ENCODE data around the gene RNF25.
A peak's percentile ranks its signal among the peaks of the same experiment; 100 is the strongest.

The RNF25 gene

DNA sequence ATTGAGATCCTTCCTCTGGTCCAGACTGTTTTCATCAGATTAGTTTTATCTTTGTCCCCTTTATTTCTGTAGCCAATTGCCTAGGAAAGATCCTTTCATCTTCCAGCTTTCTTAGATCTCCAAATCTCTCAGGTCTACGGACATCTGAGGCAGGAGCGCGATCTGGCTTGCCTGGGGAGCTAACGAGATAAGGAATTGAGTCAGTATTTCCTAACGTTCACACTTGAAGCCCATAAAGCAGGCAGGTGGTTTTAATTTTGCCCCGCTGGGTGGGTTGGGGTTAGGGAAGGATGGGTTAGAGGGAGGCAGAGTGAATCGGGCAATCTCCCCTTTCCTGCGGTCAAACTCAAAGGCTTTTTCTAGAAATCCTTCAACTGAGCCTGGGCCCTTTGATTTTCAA is 38.1 kb upstream of the RNF25 start:
- H3K27ac ChIP-seq: no peak overlapping the region
- TF ChIP-seq, protein P1, sequence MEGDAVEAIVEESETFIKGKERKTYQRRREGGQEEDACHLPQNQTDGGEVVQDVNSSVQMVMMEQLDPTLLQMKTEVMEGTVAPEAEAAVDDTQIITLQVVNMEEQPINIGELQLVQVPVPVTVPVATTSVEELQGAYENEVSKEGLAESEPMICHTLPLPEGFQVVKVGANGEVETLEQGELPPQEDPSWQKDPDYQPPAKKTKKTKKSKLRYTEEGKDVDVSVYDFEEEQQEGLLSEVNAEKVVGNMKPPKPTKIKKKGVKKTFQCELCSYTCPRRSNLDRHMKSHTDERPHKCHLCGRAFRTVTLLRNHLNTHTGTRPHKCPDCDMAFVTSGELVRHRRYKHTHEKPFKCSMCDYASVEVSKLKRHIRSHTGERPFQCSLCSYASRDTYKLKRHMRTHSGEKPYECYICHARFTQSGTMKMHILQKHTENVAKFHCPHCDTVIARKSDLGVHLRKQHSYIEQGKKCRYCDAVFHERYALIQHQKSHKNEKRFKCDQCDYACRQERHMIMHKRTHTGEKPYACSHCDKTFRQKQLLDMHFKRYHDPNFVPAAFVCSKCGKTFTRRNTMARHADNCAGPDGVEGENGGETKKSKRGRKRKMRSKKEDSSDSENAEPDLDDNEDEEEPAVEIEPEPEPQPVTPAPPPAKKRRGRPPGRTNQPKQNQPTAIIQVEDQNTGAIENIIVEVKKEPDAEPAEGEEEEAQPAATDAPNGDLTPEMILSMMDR (conservative IDR thresholded peaks at IDR 0.05; ENCODE audit: low read depth): no peak
- no peak for DNase-seq (ENCODE audit: low spot score)
- POLR2A ChIA-PET (ENCODE audit: low non-redundant PET): interaction anchor here (0.5 to 1.5 kb wide), 2 partner anchors 27 to 50 kb away, joined by 3 read pairs; no protein-coding TSS in a partner anchor
- CTCF ChIA-PET: interaction anchor here (0.5 to 1.5 kb wide), 10 partner anchors 11 to 397 kb away, joined by 3 to 6 read pairs (median 4); partner anchors contain the start of genes BCS1L and ZNF142

DNA sequence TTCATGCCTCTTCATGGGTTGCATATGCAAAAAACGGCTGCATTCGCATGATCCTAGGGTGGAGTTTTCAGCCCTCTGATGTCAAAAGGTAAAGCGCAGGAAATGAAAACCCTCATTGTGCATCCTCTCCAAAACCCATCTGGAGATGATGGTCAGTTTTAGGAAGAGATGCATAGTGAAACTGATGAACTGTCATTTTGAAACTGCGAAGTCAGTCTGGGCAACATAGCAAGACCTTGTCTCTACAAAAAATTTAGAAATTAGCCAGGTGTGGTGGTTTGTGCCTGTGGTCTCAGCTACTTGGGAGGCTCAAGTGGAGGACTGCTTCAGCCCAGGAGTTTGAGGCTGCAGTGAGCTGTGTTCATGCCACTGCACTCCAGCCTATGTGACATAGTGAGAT is 36.3 kb upstream of the RNF25 start:
- POLR2A ChIA-PET (ENCODE audit: low non-redundant PET): no interaction called here
- TF ChIP-seq, protein P1 (conservative IDR thresholded peaks at IDR 0.05; ENCODE audit: low read depth): no peak
- no peak overlapping the region for H3K27ac ChIP-seq

DNA sequence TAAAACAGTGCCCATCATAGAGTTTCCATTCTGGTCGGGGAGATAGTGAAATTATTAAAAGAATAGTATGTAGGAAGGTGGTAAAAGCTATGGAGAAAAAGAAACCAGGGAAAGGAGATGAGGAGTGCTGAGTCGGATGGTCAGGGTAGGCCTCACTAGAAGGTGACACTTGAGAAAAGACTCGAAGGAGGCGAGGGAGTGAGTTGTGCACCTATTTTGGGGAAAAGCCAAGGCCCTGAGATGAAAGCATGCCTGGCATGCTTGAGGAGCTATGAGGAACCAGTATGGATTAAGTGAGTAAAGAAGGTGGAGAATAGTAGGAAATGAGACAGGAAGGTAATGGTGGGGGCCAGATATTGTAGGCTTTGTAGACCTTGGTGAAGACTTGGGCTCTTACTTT is 31.5 kb upstream of the RNF25 start:
- H3K27ac ChIP-seq: no peak overlapping the region
- CTCF ChIA-PET: interaction anchor here (0.7 kb wide), 1 partner anchor 183 kb away, joined by 3 read pairs; no protein-coding TSS in a partner anchor
- POLR2A ChIA-PET (ENCODE audit: low non-redundant PET): no interaction called here
- TF ChIP-seq, protein P1 (conservative IDR thresholded peaks at IDR 0.05; ENCODE audit: low read depth): no peak
- DNase-seq (ENCODE audit: low spot score): no peak

More for the DNA sequence above, 36.3 kb upstream of the RNF25 start:
- DNase-seq (ENCODE audit: low spot score): no peak
- CTCF ChIA-PET: interaction anchor here (0.9 to 1.2 kb wide), 2 partner anchors 20 to 139 kb away, joined by 4 to 6 read pairs; no protein-coding TSS in a partner anchor

DNA sequence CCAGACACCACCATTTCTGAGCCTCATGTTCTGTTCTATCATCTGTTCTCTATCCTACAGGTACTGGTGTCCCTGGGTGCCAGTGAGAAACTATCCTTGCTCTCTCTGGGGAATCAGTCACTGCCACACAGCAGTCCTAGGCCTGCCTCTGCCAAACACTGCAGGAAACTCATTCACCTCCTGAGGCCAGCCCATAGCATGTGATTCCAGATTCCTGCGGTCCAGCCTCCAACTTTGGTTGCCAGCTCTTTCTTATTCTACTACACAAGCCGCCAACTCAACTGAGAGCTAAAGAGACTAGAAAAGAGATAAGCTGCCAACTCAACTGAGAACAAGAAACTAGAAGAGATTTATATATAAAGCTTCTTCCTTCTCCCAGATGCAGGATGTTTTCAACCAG is 30.0 kb upstream of the RNF25 start:
- H3K27ac ChIP-seq: no peak overlapping the region
- POLR2A ChIA-PET (ENCODE audit: low non-redundant PET): interaction anchor here (0.6 kb wide), 2 partner anchors 33 to 136 kb away, joined by 3 read pairs; no protein-coding TSS in a partner anchor
- TF ChIP-seq, protein P1 (conservative IDR thresholded peaks at IDR 0.05; ENCODE audit: low read depth): no peak
- DNase-seq (ENCODE audit: low spot score): no peak
- CTCF ChIA-PET: interaction anchor here (2.1 kb wide), 1 partner anchor 146 kb away, joined by 5 read pairs; no protein-coding TSS in a partner anchor

DNA sequence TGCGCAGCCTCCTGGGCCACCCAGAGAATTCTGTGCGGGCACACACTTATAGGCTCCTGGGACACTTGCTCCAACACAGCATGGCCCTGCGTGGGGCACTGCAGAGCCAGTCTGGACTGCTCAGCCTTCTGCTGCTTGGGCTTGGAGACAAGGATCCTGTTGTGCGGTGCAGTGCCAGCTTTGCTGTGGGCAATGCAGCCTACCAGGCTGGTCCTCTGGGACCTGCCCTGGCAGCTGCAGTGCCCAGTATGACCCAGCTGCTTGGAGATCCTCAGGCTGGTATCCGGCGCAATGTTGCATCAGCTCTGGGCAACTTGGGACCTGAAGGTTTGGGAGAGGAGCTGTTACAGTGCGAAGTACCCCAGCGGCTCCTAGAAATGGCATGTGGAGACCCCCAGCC is 27.1 kb upstream of the RNF25 start:
- no peak for DNase-seq (ENCODE audit: low spot score)
- TF ChIP-seq, protein P1 (conservative IDR thresholded peaks at IDR 0.05; ENCODE audit: low read depth): no peak
- ChIA-PET CTCF (interaction anchor here (1.9 kb wide), 1 partner anchor 12 kb away, joined by 5 read pairs; the partner anchor contains the start of gene TTLL4), POLR2A (ENCODE audit: low non-redundant PET) (no interaction called here)
- peak overlapping the region; percentile 21; the same call in 1 of the 2 replicates for H3K27ac ChIP-seq

DNA sequence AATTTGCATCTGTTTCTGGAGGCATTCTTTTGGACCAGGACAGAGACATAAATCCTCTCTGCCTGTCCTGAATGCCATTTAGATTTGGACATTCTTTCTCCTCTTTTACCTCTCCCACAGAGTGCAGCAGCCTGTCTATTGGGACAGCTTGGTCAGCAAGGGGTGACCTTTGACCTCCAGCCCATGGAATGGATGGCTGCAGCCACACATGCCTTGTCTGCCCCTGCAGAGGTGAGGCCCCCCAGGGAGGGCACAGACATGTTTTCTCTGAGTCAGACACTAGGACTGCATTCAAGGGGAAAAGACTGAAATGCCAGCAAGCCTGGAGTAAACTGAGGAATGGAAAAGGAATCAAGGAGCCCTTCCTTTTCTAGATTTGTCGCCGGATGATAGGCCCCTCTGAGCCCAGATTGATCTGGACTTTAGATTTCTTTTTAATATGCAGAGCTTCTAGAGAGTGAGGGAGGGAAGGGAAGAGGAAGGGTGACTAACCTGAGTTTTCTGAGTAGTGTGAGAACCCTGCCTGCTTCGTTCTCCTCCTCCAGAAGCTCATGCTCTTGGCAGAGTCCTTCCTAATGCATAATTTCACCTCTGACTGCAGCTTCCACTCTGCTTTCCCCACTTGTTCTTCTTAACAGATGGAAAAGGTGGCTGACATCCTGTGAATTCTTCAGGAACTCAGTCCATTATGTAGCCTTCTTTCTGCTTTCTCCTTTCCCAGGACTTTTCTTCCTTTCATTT is 22.8 kb upstream of the RNF25 start:
- DNase-seq (ENCODE audit: low spot score): no peak
- CTCF ChIA-PET: interaction anchor here (0.6 kb wide), 1 partner anchor 51 kb away, joined by 4 read pairs; no protein-coding TSS in a partner anchor
- no peak overlapping the region for H3K27ac ChIP-seq
- POLR2A ChIA-PET (ENCODE audit: low non-redundant PET): no interaction called here
- TF ChIP-seq, protein P1 (conservative IDR thresholded peaks at IDR 0.05; ENCODE audit: low read depth): no peak
